GM21737 (cell line): ENCODE data around the gene PARD3B.
A peak's percentile ranks its signal among the peaks of the same experiment; 100 is the strongest.

Experiments
- ATAC-seq: cut with Tn5 transposase; IDR thresholded peaks from one replicate; pipeline ENCODE4 v1.9.1; 2021; ENCODE audit warnings: mild to moderate bottlenecking, moderate library complexity; ENCODE audit not compliant: unreplicated experiment

Gene PARD3B

DNA sequence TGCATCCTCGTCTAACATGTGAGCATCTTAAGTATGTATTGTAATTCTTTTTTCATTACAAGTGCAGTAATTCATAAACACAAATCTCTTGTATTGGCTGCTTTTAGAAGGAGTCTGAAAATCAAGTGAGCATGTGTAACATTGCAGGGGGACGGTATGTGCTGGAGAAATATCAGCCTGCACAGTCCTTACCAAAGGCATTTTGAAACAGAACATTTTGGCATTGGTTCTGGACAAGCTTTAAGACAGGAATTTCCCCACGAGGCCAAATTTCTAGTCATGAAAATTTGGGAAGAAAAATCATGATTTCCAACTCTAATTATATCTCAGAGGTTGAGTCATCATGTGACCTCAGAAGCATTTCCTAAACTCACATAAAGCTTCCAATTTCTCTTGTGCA, 1112.3 kb downstream of the PARD3B start:
- no peak for ATAC-seq

DNA sequence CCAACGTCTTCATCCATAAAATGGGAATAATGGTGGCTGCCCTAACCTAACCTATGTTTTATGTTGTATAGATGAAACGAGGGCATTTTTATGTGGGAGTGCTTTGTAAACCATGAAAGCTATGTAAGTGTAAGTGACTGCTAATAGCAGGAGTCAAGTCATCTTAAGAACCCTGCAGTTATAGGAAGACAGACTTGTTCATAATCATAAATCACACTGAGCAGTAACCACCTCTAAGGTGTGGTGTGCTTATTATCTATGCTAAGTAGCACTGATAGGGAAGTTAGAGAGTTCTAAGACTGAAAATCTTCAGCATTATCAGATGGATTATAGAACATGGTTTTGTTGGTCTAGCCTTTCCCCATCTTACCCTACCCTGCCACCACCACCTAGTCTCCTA, 1112.8 kb downstream of the PARD3B start:
- no peak for ATAC-seq

DNA sequence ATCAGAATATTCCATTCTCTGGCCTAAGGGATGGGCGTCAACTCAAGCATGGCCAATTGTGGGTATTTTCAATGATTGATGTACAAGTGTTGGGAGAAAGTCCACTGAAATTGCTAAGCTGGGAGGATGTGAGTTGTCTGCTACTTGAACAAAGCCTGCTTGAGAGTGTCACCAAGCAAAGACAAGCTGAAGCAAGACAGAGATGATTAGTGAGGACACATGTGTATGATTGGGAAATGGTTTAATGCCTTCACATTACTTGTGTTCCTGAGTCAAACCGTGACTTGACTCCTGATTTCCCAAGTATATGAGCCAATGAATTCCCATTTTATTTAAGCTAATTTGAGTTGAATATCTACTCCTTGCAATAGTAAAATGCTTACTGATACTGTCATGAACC, 1113.3 kb downstream of the PARD3B start:
- ATAC-seq = no peak

DNA sequence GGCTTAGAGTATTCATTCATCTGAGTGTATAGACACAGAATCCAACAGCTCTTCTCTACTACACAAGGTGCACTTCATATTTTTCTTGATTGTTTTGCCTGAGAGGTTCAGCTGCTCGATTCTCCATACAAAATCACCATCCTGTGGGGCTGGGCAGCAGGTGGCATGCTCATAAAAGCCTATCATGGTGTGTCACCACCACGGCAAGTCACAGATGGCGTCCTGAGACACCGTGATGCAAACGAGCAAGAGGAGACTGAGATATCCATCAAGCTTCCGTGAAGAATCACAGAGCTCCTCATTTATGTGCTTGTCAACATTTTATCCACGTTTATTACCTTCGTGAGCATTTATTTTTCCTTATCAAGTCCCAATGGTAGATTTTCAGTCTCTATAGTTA, 1114.6 kb downstream of the PARD3B start:
- ATAC-seq = no peak

DNA sequence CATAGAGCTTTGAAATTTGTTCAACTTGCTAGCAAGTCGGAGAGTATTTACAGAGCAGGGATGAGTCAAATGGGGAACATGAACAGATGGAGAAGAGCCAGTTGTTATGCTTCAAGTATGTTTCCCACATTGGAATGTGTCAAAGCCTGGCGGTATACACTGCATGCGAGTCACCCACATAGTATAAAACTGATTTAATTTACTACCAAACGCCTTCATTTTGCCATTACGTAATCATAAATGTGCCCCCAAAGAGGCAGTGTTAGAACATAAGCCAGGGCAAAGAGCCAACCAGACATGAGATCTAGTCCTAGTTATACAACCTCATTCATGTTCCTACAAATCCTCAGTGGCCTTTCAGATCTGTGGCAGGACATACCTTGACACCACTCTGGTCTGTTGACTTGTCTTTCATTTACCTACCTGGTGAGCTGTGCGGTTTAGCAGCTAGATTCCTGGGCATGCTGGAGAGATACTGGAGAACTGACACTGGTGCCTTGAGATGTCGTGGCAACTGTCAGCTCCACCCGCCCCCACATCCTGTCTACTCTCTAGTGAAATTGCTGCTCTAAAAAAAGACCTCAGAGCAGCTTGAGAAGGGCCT, 1115.3 kb downstream of the PARD3B start:
- ATAC-seq = peak; percentile 52

DNA sequence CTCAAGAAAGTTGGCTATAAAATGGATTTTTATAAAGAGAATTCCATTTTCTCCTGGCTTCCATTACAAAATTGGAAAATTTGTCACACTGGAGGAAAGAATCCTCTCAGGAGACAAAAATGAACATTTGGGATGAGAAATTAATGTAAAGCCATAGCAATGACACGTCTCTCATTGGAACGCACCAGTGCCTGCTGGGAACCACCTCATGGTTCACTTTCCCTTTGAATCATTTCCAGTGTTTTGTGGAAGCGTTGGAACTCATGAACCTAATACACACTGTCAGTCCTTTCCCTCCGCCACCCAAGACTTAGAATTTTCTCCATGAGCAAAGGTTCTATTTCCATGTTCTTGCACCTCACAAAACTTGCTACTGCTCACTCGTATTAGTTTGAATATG, 1116.0 kb downstream of the PARD3B start:
- no peak for ATAC-seq

DNA sequence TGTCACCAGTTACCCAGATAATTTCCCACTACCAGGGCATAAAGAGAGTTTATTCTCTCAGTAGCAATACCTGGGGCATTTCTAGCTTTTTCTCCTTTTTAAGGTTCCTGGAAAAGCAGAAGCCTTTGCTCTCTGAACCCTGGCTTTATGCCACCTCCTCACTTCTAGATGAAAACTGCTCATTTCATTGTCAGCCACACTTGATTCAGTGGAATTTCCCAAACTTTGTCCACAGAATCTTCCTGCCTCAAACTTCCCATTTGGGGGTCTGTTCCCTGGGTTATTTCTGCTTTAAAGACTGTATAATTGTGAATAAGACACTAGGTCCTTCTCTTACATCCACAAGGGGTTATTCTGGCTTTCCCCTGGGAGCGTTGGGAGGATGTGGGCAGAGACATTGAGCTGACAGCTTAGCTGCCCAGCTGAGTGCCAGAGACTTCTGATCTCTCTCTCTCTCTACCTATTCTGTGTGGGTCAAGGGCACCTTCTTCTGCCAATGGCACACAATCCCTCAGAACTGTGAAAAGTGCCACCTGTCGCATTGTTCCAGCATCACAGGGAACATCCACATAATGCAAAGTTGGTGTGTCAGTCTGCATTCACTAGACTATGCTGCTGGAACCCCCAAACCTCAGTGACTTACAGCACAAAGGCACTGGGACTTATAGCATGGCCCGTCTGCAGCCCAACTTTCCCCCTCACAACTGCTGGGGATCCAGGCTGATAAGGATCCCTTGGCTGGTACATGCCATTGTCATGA, 1117.1 kb downstream of the PARD3B start:
- ATAC-seq = no peak

DNA sequence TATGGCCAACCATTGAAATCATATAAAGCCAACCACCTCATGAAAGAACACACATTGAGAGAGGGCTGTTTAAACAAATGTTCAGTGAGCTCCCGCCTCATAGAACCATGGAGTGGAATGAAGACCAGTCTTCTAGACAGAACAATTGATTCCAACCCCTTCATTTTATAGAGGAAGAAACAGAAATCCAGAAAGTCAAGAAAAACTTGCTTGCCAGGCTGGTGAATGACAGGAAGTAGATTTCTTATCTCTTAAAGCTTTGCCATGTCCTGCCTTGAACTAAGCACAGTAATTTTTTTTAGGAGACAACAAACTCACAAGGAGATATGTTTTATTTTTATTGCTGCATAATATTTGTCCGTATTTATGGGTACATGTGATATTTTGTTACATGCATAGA, 1120.5 kb downstream of the PARD3B start:
- no peak for ATAC-seq
